ENCODE data around the gene TIMM21. TPM values are rescaled to one million over a fixed set of nuclear protein-coding genes. Genes with fewer than 3 reads are reported as not detected.

Gene TIMM21, protein sequence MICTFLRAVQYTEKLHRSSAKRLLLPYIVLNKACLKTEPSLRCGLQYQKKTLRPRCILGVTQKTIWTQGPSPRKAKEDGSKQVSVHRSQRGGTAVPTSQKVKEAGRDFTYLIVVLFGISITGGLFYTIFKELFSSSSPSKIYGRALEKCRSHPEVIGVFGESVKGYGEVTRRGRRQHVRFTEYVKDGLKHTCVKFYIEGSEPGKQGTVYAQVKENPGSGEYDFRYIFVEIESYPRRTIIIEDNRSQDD
- 10 to 100 TPM; 66.3 to 70.7 (median 66.4) TPM for polyA plus RNA-seq (ENCODE audit: insufficient read length in 3 of 3)

DNA sequence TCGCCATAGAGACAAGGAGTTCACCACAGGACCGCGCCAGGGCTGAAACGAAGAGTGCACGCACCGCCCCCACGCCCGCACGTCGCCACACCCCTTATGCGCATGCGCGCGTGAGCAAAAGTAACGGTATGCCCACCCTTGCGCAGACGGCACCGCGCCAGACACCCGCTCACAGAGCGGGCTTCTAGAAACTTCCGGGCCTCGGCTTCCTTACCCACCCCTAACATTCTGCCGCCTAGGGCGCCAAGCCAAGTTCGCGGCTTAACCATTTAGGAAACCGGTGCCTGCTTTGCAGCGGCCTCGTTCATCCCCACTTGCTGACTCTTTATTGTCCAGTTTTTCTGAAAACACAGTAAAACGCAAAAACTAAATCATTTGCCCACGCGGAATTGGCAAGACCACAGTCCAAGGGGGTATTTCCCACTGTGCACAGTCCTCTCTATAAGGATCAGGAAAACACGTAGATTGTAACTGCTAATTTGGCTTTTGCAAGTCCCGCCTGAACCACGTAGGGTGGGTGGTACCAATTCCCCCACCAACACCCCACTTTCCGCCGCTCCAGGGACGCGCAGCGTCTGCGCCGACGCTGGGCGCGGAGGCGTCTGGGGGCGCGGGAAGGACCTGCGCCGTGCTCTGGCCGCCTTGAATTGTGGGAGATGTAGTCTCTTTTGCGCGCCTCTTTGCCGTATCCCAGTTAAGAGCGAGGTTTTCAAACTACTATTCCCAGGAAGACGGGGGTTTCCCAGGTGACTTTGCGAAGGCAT, at the start of gene TIMM21, which contains the start of gene FBXO15:
TIMM21 (plus strand) TSS at position 745 of the 764 bp plus-strand sequence. CDS start 286 bp downstream, outside the sequence.
FBXO15 (minus strand) TSS at position 56 of the 764 bp plus-strand sequence; CDS start at position 7, 49 bp downstream.
- DNase-seq (ENCODE audit: low read depth in 3 of 3, low spot score in 2 of 3), result peak; percentile 92 to 95 (median 92)

DNA sequence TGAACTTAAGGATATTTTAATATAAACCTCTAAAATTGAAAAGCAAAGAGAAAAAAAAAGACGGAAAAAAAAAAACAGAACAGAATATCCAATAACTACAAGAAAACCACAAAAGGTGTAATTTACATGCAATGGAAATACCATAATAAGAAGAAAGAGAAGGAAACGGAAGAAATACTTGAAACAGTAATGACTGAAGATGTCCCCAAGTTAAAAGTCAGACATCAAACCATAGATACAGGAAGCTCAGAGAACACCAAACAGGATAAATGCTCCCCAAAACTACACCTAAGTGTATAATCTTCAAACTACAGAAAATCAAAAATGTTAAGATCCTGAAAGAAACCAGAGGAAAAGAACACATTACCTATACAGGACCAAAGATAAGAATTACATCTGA, 39.9 kb upstream of the TIMM21 start:
- DNase-seq (ENCODE audit: low read depth in 3 of 3, low spot score in 2 of 3), result no peak

DNA sequence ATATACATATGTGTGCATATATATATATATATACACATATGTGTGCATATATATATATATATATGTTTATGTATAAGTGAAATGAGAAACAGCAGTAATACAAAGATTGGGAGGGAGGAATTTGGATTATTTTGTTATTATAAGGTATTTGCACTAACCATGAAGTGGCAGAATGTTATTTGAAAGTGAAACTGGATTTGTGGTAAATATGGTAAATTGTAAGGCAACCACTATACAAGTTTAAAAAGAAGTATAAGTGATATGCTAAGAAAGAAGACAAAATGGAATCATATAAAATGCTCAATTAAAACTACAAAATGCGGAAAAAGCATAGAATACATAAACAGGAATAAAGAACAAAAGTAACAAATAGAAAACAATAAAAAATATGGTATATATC, 38.2 kb upstream of the TIMM21 start:
- no peak for DNase-seq (ENCODE audit: low read depth in 3 of 3, low spot score in 2 of 3)

DNA sequence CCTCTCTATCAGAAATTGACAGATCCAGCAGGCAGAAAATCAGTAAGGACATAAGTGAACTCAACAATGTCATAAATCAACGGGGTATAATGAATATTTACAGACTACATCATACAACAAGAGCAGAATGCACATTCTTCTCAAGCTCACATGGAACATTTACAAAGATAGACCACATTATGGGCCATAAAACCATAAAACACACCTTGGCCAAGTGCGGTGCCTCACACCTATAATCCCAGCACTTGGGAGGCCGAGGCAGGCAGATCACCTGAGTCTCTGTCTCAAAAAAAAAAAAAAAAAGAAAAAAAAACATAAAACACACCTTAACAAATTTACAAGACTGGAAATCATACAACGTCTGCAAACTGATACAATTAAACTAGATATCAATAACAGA, 37.3 kb upstream of the TIMM21 start:
- DNase-seq (ENCODE audit: low read depth in 3 of 3, low spot score in 2 of 3), result no peak

DNA sequence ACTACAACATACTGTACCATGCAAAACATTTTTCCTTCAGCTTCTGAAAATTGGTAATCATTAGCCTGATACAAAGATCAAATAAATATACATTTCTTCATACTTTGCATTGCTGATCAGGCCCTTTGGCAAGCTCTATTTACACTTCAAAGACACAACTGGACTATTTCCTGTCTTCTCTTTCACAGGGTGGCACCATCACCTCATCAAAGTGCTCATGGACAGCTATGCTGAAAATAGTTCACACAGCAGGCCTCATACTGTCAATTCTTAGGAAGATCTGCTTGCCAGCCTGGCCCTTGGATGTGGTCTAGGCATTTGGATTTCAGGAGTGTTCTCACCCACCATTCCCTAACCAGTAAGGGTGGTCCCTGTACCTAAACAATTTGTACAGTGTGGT, 34.6 kb upstream of the TIMM21 start:
- DNase-seq (ENCODE audit: low read depth in 3 of 3, low spot score in 2 of 3), result no peak

DNA sequence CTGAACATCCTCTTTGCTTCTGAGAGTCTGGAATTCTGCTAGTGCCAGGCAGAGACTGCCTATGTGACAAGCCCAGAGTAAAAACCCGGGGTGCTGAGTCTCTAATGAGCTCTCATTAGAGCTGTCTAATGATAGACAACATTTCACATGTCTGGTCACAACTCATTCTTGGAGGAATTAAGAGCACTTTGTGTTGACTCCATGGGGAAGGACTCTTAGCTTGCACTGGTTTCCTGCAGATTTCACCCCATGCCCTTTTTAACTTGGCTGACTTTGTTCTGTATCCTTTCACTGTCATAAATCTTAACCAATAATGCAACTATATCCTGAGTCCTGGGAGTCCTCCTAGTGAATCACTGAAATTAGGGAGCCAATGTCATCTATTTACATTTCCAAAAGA, 34.2 kb upstream of the TIMM21 start:
- DNase-seq (ENCODE audit: low read depth in 3 of 3, low spot score in 2 of 3), result no peak

DNA sequence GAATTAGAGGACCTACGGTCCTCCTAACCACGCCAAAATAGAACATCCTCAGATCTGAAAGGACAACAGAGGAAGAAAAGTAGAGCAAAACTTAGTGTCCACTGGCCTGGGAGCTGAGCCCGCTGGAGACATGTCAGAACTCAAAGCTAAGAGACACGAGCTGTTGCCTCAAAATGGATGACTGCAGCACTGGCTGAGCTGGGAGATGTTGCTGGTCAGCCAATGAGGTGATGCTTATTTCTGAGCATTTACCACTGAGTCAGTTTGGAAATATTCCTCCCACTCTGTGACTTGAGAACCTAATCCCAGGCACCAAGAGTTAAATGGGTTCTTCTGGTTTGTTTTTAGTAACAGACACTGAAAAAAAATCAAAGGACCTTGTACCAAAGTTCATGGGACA, 33.3 kb upstream of the TIMM21 start:
- no peak for DNase-seq (ENCODE audit: low read depth in 3 of 3, low spot score in 2 of 3)

DNA sequence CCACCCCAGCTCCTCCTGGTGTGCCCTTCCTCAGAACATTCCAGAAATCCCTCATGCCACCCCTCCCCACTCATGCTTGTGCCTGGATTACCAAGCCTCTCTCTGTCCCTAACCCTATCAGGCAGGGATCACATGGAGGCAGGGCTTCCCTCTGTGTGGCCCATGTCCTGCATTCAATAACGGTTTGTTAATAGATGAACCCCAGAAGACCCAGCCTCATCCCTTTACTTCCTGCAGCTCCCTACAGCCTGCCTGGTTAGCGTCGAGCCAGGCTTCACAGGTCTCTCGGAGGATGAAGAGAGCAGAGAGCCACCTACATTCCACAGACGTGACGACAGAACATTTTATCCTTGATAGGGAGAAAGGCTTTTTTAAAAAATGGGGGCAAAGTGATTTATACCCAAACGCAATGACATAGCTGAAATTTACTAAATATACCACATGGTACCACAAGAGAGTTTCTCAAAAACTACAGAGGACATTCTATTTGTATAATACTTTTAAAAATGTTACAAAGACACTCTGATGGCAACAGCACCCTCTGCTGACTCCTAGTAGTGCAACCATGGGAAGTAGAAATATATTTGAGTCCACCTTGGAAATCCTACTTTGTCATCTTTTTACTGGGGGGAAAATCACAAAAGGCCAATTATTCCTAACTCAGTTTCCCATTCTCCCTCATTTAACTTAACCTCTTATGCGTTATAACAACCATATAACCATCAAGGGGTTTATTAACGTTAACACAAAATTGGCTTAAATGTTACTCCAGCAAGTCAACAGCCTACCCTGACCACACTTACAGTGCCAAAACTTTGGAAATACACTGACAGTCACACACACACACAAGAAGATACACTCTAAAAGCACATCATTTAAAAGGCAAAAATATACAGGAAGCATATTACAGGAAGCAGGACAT, 31.4 kb upstream of the TIMM21 start:
- DNase-seq (ENCODE audit: low read depth in 3 of 3, low spot score in 2 of 3), result peak; percentile 7 to 19 (median 18)

DNA sequence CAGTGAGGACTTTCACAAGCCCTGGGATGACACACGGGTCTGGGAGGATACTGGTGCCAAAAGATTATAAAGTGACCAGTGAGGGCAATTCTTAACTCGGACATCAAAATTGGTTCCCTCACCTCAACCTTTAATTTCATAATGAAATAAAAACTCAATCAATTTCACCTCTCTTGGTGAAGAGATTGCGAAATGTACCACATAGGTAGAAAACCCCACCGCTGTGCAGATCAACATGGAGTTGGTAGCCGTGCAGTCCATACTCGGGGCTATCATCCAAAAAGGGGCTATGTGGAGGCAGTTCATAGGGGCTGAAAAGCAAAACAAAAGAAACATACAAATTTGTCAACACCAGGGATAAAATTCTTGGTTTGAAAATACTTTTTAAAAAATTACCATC, 25.1 kb upstream of the TIMM21 start:
- no peak for DNase-seq (ENCODE audit: low read depth in 3 of 3, low spot score in 2 of 3)

DNA sequence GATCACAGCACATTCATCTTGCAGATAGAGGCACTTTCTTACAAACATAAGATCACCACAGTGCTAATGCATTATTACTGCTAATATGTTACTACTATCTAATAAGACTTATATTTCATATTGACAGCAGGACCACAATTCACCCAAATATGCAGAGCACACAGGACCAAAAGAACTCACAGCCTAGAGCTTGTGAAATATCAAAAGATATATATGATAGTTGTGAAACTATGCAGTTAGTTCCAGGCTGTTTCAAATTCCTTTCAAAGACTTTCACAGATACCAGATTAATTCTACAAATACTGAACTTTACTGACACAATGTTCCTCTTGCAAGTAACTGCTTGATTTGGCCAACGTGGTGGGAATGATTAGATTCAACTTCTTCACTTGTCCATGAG, 23.7 kb upstream of the TIMM21 start:
- DNase-seq (ENCODE audit: low read depth in 3 of 3, low spot score in 2 of 3), result no peak

DNA sequence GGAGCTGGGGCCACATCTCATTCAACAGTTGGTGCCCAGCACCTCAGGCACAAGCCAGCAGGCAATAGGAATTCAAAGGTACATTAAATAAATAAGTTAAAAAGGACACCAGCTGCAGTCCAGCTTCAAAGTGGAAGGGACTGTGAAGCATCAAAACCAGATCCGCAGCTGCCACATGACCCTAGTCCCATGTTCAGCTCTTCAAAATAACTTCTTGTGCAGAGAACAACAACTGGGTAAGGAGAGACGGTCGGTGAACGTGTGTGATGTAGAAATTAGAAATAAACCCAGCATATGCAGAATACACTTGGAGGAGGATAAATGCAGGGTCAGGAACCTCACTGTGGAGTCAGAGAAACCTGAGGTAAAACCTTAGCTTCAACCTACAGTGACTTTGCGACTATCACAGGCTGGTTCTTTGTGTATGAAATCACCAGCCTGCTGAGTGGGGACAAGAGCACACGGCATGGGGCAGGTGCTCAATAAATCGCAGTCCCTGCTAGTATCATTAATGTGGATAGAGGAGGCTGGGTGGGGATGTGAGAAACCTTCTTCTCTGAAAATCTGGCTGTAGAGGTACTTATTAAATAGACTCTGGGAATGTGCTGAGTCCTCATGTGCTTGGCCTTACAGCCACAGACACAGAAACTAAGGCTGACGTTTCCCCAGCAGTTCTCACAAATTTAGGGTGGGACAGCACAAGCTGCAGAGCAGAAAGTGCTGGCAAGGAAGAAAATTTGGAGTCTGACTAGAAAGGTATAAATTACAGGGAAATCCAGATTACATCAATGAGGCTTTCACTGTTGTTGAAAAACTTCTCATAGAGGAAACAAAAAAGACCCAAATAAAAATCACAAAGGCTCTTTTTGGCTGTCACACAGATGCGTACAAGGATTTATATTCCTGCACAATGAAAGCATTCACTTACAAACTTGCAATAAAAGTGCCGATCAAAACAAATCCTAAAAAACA, 21.4 kb upstream of the TIMM21 start:
- DNase-seq (ENCODE audit: low read depth in 3 of 3, low spot score in 2 of 3), result no peak

DNA sequence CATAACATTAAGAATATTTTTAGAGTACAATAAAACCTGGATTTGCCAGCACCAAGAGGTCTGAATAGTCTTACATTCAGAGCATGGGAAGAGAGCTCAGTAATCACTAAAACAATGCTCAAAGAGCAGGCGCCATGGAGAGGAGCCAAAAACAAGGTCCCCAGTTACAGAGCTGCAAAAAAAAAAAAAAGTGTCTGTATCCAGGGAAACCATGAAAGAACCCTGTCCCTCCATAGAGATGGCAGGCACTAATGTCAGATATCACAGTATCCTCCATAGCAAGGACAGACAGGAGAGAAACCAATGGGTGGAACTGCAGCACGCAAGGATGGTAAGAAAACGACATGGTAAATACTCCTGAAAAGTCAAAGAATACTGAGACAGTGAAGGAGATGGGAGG, 20.2 kb upstream of the TIMM21 start:
- no peak for DNase-seq (ENCODE audit: low read depth in 3 of 3, low spot score in 2 of 3)

DNA sequence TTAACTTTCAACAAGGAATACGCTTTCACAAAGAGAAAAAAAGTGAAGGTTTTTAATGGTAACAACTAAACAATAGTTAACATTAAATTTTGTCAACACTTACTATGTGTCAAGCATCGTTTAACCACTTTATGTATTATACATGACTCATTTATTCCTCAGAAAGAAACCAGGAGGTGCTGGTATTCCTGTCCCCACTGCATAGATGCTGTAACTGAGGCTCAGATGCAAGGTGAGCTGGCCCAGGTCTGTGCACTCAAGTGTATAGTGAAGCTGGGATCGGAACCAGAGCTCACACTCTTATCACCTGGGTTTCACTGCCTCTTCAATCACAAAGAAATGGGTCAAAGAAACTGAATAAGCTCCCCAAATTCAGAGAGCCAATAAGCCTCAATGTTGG, 17.2 kb upstream of the TIMM21 start:
- no peak for DNase-seq (ENCODE audit: low read depth in 3 of 3, low spot score in 2 of 3)

DNA sequence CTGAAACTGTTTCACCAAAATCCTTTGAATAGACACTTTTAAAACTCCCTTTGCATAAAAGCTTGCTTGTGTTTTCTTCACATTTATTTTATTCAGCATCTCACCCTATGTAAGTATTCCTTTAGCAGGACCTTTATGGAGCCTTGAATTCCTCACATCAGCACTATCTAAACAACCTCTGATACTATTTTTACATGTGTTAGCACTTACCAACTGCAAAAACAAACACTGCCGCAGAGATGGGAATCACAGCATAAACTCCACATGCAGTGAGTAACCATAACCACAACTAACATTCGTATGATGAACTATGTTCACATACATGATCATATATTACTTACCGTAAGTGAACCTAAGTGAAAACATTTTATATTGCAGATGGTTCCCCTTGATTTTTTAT, 16.1 kb upstream of the TIMM21 start:
- no peak for DNase-seq (ENCODE audit: low read depth in 3 of 3, low spot score in 2 of 3)

DNA sequence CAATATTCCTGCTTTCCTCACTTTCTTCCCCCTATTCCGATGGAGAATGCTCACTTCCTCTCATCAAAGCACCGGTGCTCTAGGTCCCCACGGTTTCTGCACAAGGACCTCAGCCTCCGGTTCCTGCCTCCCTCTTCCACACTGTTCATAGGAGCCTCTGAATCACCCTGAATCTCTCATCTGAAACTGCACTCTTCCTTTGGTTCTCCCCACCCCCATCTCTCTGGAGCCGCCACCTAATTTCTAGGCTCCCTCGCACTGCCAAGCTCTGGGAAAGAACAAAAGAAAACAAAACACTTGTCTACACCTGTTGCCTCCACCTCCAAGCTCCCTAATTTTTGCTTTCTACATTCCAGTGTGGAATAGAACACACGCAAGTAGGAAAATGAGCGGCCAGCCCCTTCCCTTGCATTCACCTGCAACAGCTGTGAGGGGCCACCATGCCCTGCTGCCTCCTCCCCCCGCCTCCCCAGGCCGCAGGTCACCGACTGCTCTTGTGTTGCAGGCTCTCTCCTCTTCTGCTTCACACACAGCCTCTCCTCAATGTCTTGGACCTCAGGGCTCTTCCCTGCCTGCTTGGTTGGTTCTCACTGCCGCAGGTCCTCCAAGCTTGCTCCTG, 10.3 kb upstream of the TIMM21 start:
- no peak for DNase-seq (ENCODE audit: low read depth in 3 of 3, low spot score in 2 of 3)

DNA sequence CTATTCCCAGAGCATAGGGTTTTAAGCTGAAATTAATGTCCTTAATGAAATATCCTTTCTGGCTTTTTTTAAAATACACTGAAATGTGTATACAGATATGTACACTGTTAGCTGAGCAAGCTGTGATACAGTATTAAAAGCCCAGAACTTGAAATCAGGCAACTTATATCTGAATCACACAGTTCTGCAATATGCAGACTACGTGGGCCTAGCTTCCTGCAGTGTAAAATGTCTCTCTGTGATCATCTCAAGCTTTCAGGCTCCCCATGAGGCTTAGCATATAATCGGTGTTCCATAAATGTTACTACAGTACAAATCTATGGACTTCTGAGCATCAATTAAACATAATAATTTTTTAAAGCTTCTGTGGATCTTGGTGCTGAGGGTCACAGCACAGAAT, 8.9 kb upstream of the TIMM21 start:
- DNase-seq (ENCODE audit: low read depth in 3 of 3, low spot score in 2 of 3), result no peak

DNA sequence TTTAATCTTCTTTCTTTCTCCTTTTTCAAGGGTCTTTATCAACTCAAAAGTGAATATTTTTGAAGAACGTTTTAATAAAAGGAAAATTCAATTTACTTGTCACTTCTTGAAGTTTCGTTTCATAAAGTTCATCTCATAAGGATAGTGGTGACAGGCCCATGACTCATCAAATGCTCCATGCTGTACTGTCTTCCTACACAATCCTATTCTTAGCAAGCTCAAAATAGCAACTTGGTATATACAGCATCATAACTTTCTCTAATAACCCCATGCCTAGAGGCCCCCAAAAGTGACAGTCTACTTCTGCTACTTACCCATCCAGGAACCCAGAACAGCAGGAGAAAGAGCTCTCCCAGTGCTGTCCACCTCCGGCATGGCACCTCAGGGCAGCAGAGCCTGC, 8.4 kb upstream of the TIMM21 start:
- no peak for DNase-seq (ENCODE audit: low read depth in 3 of 3, low spot score in 2 of 3)

DNA sequence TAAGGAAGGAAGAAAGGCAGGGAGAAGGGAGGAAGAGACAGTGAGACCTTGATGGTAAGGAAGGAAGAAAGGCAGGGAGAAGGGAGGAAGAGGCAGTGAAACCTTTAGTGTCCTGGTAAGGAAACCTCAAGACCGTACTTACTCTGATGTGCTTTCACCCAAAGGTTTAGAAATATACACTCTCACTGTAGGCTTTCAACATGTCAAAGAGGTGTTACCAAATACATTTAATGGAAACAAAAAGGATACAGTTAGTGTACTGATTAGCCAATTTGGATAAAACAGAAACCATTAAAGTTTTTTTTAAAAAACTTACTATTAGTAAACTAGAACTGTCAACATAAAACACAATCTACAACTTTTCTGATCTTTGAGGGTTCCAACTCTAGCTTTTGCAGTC, 7.7 kb upstream of the TIMM21 start:
- no peak for DNase-seq (ENCODE audit: low read depth in 3 of 3, low spot score in 2 of 3)

DNA sequence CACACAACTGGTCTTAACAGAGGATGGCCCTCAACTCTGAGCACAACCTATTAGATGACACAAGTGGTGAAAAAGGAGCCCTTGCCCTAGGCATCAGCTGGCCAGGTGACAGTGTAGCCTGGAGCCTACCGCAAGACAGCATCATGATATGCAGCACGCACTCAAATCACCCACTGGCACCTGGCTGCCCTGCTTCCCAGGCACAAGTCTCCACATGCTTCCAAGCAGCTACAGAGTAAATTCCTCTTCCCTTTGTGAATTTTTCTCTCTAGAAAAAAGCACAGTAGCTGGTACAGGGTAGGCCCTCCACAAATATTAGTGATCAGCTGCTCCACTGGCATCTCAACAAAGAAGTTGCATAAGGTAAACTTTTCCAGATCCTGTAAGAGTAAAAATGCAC, 6.7 kb upstream of the TIMM21 start:
- DNase-seq (ENCODE audit: low read depth in 3 of 3, low spot score in 2 of 3), result no peak

DNA sequence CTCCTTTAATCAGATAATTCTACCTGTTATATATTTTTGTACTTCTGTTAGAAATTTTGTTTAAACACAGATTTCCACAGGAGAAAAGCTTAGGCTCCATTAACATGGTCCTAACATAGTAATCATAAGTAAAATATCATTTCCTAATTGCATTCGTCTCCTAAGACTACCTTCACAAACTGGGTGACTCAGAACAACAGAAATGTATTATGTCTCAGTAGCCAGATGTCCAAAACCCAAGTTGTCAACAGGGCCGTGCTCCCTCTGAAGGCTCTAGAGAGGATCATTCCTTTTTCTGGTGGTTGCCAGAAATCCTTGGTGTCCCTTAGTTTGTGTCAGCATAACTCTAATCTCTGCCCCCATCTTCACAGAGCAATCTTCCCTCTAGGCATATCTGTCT, 6.1 kb upstream of the TIMM21 start:
- no peak for DNase-seq (ENCODE audit: low read depth in 3 of 3, low spot score in 2 of 3)

Measured in right renal cortex interstitium (tissue), 3 donors.